GM12878 (cell line): ENCODE measurements around the gene RGS6. TPM values are rescaled to one million over a fixed set of nuclear protein-coding genes. Genes with fewer than 3 reads are reported as not detected.

Experiments used
- HDAC6 ChIP-seq: fragments of 200-600 bp; sonication (generic); IDR thresholded peaks from one replicate; pipeline ENCODE4 v1.8.0; 2017; ENCODE audit warnings: antibody characterized with exemption; ENCODE audit not compliant: unreplicated experiment
- MYB ChIP-seq: fragments of 150-350 bp; IDR thresholded peaks from 2 replicates; pipeline ENCODE4 v1.6.1; 2014; ENCODE audit warnings: mild to moderate bottlenecking, low read depth, low read length, borderline replicate concordance
- NRF1 ChIP-seq: conservative IDR thresholded peaks from 2 replicates; pipeline ENCODE4 v1.6.1; 2011; ENCODE audit warnings: mild to moderate bottlenecking, low read depth, low read length, improper control_type of control experiment
- PKNOX1 ChIP-seq: fragments of 450-650 bp; IDR thresholded peaks from 2 replicates; pipeline ENCODE4 v1.6.1; 2016; ENCODE audit warnings: mild to moderate bottlenecking
- TAF1 ChIP-seq: IDR thresholded peaks from 2 replicates; pipeline ENCODE4 v1.6.1; 2011; ENCODE audit warnings: mild to moderate bottlenecking, low read depth, low read length, borderline replicate concordance
- TCF12 ChIP-seq: IDR thresholded peaks from 2 replicates; pipeline ENCODE4 v1.6.1; 2011; ENCODE audit warnings: low read depth, mild to moderate bottlenecking, low read length
- polyA plus RNA-seq, 11 experiments: library from polyadenylated mRNA; depleted of rRNA in 4 of 11; unstranded in 6 of 11; stranded (reverse) in 5 of 11; fragments of >200 nt; fragmentation: Nextera tagmentation in 4 of 11; fragmentation: Illumina TruSeq in 1 of 11; extraction: Ambion mirVana in 4 of 11; extraction: Trizol in 1 of 11; gene quantifications; 1 replicate in 1 of 11; 2 replicates in 10 of 11; pipeline versions ENCODE4 v1.2.1 to v1.2.3, GENCODE V29; 2011 to 2016; ENCODE audit warnings: inconsistent platforms in 2 of 11, missing spikeins in 2 of 11, low read depth in 1 of 11
- total RNA-seq, 4 experiments: library from RNA; depleted of rRNA in 3 of 4; stranded (reverse); fragments of >200 nt in 3 of 4; fragmentation: Illumina TruSeq in 1 of 4; extraction: Trizol in 1 of 4; gene quantifications; 2 replicates each; pipeline versions ENCODE4 v1.2.1 to v1.2.3, GENCODE V29; 2013 to 2021
- TF ChIP-seq, protein P1 (sequence below): fragments of 450-650 bp; IDR thresholded peaks from 2 replicates; pipeline ENCODE4 v1.6.1; 2017; ENCODE audit warnings: mild to moderate bottlenecking
- TF ChIP-seq, protein P2 (sequence below): fragments of 450-650 bp; IDR thresholded peaks from 2 replicates; pipeline ENCODE4 v1.6.1; 2017; ENCODE audit warnings: low read depth, mild to moderate bottlenecking, moderate library complexity
- TF ChIP-seq, protein P3 (sequence below): fragments of 450-650 bp; formaldehyde crosslinking; IDR thresholded peaks from 2 replicates; pipeline ENCODE4 v1.5.0; 2022; ENCODE audit warnings: mild to moderate bottlenecking, missing genetic modification characterization
- TF ChIP-seq, protein P4 (sequence below): IDR thresholded peaks from 2 replicates; pipeline ENCODE4 v1.6.1; 2012; ENCODE audit warnings: improper control_type of control experiment, low read depth, low read length; ENCODE audit not compliant: insufficient replicate concordance
- TF ChIP-seq, protein P5 (sequence below): fragments of 450-650 bp; formaldehyde crosslinking; IDR thresholded peaks from 2 replicates; pipeline ENCODE4 v1.4.0; 2022; ENCODE audit warnings: mild to moderate bottlenecking, moderate library complexity

RGS6 gene
- total and polyA plus RNA-seq, 10 of the 15 experiments (the other 5 are each of a cell fraction or from before 2014, with no cell fraction given) = 3.9 to 18.1 (median 12.4) TPM

- TF ChIP-seq, protein P1, sequence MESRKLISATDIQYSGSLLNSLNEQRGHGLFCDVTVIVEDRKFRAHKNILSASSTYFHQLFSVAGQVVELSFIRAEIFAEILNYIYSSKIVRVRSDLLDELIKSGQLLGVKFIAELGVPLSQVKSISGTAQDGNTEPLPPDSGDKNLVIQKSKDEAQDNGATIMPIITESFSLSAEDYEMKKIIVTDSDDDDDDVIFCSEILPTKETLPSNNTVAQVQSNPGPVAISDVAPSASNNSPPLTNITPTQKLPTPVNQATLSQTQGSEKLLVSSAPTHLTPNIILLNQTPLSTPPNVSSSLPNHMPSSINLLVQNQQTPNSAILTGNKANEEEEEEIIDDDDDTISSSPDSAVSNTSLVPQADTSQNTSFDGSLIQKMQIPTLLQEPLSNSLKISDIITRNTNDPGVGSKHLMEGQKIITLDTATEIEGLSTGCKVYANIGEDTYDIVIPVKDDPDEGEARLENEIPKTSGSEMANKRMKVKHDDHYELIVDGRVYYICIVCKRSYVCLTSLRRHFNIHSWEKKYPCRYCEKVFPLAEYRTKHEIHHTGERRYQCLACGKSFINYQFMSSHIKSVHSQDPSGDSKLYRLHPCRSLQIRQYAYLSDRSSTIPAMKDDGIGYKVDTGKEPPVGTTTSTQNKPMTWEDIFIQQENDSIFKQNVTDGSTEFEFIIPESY = no peak
- TF ChIP-seq, protein P2, sequence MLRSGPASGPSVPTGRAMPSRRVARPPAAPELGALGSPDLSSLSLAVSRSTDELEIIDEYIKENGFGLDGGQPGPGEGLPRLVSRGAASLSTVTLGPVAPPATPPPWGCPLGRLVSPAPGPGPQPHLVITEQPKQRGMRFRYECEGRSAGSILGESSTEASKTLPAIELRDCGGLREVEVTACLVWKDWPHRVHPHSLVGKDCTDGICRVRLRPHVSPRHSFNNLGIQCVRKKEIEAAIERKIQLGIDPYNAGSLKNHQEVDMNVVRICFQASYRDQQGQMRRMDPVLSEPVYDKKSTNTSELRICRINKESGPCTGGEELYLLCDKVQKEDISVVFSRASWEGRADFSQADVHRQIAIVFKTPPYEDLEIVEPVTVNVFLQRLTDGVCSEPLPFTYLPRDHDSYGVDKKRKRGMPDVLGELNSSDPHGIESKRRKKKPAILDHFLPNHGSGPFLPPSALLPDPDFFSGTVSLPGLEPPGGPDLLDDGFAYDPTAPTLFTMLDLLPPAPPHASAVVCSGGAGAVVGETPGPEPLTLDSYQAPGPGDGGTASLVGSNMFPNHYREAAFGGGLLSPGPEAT = peak; percentile 56; the same call in 1 of the 2 replicates
- TF ChIP-seq HDAC6 (no peak), MYB (no peak), TCF12 (no peak), TAF1 (no peak), NRF1 (no peak), PKNOX1 (peak; percentile 87)
- TF ChIP-seq, protein P3, sequence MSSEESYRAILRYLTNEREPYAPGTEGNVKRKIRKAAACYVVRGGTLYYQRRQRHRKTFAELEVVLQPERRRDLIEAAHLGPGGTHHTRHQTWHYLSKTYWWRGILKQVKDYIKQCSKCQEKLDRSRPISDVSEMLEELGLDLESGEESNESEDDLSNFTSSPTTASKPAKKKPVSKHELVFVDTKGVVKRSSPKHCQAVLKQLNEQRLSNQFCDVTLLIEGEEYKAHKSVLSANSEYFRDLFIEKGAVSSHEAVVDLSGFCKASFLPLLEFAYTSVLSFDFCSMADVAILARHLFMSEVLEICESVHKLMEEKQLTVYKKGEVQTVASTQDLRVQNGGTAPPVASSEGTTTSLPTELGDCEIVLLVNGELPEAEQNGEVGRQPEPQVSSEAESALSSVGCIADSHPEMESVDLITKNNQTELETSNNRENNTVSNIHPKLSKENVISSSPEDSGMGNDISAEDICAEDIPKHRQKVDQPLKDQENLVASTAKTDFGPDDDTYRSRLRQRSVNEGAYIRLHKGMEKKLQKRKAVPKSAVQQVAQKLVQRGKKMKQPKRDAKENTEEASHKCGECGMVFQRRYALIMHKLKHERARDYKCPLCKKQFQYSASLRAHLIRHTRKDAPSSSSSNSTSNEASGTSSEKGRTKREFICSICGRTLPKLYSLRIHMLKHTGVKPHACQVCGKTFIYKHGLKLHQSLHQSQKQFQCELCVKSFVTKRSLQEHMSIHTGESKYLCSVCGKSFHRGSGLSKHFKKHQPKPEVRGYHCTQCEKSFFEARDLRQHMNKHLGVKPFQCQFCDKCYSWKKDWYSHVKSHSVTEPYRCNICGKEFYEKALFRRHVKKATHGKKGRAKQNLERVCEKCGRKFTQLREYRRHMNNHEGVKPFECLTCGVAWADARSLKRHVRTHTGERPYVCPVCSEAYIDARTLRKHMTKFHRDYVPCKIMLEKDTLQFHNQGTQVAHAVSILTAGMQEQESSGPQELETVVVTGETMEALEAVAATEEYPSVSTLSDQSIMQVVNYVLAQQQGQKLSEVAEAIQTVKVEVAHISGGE (CRISPR knock-in tag) = no peak
- TF ChIP-seq, protein P4, sequence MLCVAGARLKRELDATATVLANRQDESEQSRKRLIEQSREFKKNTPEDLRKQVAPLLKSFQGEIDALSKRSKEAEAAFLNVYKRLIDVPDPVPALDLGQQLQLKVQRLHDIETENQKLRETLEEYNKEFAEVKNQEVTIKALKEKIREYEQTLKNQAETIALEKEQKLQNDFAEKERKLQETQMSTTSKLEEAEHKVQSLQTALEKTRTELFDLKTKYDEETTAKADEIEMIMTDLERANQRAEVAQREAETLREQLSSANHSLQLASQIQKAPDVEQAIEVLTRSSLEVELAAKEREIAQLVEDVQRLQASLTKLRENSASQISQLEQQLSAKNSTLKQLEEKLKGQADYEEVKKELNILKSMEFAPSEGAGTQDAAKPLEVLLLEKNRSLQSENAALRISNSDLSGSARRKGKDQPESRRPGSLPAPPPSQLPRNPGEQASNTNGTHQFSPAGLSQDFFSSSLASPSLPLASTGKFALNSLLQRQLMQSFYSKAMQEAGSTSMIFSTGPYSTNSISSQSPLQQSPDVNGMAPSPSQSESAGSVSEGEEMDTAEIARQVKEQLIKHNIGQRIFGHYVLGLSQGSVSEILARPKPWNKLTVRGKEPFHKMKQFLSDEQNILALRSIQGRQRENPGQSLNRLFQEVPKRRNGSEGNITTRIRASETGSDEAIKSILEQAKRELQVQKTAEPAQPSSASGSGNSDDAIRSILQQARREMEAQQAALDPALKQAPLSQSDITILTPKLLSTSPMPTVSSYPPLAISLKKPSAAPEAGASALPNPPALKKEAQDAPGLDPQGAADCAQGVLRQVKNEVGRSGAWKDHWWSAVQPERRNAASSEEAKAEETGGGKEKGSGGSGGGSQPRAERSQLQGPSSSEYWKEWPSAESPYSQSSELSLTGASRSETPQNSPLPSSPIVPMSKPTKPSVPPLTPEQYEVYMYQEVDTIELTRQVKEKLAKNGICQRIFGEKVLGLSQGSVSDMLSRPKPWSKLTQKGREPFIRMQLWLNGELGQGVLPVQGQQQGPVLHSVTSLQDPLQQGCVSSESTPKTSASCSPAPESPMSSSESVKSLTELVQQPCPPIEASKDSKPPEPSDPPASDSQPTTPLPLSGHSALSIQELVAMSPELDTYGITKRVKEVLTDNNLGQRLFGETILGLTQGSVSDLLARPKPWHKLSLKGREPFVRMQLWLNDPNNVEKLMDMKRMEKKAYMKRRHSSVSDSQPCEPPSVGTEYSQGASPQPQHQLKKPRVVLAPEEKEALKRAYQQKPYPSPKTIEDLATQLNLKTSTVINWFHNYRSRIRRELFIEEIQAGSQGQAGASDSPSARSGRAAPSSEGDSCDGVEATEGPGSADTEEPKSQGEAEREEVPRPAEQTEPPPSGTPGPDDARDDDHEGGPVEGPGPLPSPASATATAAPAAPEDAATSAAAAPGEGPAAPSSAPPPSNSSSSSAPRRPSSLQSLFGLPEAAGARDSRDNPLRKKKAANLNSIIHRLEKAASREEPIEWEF = no peak
- TF ChIP-seq, protein P5, sequence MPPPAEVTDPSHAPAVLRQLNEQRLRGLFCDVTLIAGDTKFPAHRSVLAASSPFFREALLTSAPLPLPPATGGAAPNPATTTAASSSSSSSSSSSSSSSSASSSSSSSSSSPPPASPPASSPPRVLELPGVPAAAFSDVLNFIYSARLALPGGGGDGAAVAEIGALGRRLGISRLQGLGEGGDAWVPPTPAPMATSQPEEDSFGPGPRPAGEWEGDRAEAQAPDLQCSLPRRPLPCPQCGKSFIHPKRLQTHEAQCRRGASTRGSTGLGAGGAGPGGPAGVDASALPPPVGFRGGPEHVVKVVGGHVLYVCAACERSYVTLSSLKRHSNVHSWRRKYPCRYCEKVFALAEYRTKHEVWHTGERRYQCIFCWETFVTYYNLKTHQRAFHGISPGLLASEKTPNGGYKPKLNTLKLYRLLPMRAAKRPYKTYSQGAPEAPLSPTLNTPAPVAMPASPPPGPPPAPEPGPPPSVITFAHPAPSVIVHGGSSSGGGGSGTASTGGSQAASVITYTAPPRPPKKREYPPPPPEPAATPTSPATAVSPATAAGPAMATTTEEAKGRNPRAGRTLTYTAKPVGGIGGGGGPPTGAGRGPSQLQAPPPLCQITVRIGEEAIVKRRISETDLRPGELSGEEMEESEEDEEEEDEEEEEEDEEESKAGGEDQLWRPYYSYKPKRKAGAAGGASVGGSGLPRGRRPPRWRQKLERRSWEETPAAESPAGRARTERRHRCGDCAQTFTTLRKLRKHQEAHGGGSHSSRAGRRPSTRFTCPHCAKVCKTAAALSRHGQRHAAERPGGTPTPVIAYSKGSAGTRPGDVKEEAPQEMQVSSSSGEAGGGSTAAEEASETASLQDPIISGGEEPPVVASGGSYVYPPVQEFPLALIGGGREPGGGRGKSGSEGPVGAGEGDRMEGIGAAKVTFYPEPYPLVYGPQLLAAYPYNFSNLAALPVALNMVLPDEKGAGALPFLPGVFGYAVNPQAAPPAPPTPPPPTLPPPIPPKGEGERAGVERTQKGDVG (CRISPR knock-in tag) = no peak
Observed at GRCh38 chr14:72519543-72519942, 587.3 kb downstream of the RGS6 start (continued).
